NCI-H748 (cell line): ENCODE results near the gene SIX4.

Experiments
- DNase-seq: peaks from one replicate; lab custom pipeline; 2025; ENCODE audit not compliant: unreplicated experiment; lab: John Stamatoyannopoulos, UW

SIX4 gene

DNA sequence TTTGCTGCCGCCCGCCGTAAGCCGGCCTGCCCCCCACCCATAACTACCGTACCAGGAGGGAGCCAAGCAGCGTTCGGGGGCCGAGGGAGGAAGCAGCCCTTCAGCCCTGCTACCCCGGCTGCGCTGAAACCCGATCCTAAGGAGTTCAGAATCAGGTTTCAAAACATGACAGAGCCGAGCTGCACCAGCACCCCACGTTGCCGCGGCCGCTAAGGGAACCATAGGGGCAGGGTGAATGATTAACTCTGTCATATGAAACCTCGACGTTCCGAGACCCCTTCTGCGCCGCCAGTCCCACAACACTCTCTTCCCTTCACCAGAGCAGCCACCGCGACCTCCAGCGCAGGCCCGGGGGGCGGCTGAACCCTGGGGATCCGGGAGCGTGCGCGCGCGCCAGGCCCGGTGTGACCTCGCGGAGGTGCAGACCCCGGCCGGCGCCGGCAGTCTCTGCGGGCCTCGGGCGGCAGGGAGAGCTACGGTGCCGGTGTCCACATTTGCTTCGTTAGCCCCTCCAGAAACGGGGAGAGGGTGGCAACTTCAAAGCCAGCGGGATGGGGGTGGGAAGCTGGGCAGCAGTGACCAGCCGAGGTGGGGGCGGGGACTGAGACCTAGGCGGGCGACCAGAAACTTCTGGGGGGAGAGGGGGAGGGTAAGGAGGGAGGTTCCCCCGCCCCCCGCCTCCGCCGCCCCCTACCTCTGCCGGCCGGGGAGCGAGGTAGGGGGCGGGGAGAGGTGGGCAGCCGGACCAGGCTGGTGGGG is 1.6 kb downstream of the SIX4 start:
- DNase-seq = peak; percentile 88

DNA sequence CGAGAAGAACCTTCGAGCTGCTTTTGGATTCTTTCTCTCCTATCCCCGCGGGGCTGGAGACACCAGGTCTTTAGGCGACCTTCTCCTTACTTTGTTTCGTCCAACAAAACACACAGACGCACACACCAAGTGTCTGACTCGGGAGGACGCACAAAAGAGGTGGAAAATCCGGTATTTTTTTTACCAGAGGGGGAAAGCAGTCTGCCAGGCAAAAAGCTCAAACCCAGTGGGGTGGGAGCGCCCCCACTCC is 2.1 kb downstream of the SIX4 start:
- DNase-seq = peak; percentile 68

DNA sequence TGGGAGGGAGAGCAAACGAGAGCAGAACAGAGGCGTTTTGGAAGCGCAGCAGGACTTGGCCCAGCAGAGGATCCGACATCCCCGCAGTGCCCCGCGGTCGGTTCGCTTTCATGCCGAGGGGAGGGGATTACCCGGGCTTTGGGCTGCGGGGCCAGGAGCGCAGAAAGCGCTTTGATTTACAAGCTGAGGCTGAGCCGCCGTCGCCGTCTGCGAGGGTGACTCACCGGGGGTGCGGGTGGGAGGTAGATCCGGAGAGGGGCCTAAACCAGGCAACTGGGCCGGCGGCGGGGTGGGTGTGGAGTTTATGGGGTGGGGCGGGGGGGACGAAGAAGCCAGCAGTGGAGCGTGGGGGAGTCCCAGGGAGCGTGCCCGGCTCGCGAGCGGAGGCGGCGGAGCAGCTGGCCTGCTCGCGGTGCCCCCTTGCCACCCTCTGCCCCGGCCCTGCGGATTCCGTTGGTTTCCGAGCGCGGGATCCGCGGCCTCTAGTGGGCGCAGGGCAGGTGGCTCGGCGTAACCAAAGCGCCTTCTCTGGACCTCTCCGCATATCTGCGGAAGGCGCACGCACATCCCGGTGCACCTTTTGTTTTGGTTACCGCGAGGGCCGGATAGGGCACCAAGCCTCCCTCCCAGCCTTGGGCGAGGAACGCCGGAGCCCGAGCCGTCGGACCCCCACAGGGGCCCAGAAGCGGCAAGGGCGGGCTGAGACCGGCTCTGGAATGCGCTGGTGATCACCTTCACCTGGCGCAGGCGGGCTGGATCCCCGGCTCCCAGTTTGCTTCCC is 2.6 kb downstream of the SIX4 start:
- peak; percentile 67 for DNase-seq

DNA sequence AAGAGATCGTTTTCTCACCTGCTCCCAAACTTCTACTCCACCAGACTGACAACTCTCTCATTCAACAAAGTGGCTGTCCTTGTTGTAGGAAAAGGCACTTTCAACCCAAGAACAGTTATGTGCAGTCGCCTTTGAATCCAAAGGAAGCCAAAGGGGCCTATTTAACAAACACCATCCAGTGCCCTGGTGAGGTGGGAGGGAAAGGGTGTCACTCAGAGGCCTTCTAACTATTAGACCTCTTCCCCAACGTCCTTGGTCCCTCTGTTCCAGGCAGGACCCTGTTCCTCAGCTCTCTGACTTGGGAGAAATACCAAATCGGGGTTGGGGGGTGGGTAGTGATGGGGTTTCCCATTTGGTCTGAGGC is 3.2 kb downstream of the SIX4 start:
- peak; percentile 25 for DNase-seq

DNA sequence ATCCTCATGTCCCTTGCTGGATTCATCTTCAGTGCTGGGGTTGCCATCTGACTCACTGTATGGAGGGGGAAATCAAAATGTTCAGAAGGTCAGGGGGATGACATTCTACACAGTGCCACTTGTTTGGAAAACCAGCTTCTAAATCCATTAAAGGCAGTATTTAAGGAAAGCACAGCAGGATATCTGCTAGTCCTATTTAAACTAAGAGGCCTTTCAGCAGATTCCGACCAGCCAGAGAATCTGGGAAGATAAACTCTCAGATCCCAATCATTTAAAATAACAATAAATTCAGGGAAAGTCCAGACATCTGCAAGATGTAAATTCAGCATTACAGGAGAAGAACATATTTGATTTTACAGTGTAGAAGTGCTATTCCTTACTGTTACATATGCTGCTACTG is 3.8 kb downstream of the SIX4 start:
- no peak for DNase-seq

DNA sequence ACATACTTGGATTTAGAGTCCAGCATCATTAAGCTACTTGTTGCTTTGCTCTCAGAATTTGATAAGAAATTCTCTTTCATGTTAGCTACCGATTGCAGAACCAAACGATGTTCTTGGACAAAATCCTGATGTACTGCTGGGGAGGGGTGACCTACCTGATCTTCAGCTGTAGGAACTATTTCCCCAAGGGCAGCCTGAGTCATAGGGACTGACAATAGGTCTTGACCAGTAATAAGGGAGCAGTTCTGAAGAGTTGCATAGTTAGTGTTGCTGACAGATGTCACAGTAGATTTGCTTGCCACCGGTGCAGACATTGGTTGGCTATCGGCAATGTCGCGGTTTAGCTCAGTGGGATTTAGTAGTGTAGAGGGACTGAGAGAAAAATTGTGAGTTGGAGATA is 10.6 kb downstream of the SIX4 start:
- DNase-seq = no peak

DNA sequence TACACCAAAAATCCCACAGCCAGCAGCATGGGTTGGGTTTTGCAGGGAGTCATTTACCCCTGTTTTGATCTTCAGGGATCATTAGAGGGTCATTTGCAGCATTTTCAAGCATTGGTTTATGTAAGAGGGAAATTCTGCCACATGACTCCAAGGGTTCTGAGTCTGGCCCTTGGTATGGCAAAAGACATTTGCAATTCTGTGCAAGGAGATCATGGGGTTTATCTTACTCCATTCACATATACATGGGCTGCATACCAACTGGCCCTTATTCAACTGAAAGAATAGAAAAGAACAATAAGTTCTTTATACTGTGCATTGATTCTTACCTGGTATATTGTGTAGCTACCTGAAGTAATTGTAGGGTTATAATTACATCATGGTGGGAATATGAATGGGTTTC is 13.7 kb downstream of the SIX4 start:
- DNase-seq = no peak

DNA sequence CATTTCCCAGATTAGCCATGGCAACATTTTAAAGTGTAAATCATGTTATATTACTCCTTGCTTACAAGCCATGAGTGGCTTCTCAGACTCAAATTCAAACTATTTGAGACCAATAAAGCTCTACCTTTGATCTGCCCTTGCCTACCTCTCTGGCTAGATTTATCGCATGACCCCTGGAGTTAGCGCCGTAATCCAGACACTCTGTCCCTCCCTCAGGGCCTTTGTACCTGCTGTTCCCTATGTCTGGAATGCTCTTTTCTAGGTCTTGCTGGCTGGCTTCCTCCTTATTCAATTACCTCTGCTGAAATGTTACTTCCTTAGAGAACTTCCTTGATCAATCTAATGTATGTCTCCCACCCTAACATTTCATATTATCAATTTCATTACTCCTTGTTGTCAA is 16.3 kb downstream of the SIX4 start:
- DNase-seq = no peak

DNA sequence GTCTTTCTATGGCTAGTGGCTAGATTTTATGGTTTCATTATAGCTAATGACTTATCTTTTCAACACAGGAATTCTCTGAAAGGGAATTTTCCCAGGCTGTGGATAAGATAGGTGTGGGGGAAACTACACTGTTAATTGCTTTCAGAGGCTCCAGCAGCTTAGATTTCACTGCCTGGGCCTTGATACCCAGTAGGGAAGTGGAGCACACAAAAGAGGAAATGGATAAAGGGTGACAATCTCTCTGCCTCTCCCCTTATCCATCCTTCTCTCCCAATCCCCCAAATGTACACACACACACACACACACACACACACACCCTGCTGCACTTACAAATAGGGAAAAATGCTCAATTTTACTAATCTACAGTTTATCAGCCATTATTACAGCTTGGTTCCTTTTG is 19.1 kb downstream of the SIX4 start:
- no peak for DNase-seq

DNA sequence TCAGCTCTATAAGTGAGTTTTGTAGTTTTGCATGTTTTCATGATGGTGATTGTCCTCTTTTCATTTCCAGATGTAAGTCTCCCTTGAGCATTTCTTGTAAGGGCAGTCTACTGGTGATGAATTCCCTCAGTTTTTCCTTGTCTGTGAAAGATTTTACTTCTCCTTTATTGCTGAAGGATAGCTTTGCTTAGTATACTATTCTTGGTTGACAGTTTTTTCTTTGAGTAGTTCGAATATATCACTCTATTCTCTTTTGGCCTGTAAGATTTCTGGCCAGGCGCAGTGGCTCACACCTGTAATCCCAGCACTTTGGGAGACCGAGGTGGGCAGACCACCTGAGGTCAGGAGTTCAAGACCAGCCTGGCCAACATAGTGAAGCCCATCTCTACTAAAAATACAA is 23.6 kb downstream of the SIX4 start:
- DNase-seq = no peak

DNA sequence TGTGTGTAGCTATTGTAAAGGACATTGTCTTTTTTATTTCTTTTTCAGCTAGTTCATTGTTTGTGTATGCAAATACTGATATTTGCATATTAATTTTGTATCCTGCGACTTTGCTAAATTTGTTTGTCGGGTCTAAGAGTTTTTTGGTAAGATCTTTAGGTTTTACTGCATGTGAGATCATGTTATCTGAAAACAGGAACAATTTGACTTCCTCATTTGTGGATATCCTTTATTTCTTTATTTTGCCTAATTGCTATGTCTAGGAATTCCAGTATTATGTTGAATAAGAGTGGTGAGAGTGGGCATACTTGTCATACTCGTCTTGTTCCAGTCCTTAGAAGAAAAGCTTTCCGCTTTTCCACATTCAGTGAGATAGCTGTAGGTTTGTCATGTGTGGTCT is 28.8 kb downstream of the SIX4 start:
- DNase-seq = no peak

DNA sequence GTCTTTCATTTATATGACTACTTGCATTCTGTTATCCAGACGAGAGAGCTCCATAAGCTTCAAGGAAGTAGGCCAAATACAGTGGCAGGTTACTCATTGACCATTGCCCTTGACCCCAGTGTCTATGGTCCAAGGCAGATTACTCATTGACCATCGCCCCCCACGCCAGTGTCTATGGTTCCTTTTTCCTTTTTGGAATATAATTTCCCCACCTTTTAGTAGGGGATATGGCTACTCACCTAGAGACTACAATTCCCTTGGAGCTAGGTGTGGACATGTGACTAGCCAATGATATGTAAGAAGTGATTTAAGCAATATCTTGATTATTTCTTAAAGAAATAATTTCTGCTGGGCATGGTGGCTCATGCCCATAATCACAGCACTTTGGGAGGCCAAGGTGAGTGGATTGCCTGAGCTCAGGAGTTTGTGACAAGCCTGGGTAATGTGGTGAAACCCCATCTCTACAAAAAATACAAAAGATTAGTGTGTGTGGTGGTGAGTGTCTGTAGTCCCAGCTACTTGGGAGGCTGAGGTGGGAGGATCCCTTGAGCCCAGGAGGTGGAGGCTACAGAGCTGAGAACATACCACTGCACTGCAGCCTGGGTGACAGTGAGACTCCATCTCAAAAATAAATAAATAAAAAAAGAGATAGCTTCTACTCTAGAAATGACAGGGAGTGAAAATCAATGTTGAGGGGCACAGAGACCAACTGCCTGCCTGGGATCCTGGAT is 32.6 kb downstream of the SIX4 start:
- DNase-seq = no peak

DNA sequence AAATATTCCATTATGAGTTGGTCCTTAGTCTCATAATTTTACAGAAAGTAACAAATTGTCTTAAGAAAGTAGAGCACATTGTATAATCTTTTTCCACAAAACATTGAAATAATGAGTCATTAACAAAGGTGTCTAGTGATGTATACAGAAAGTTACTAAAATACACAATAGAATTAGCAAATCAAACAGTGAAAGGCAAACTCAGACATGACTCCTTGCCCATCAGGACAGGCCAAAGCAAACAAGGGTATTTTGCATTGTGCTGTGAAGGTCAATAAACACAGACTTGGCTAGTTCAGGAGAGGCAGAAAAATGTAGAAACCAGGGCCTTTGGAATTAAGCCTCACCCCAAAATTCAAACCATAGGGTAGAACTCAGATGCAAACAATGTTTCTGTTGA is 37.3 kb downstream of the SIX4 start:
- DNase-seq = peak; percentile 63

DNA sequence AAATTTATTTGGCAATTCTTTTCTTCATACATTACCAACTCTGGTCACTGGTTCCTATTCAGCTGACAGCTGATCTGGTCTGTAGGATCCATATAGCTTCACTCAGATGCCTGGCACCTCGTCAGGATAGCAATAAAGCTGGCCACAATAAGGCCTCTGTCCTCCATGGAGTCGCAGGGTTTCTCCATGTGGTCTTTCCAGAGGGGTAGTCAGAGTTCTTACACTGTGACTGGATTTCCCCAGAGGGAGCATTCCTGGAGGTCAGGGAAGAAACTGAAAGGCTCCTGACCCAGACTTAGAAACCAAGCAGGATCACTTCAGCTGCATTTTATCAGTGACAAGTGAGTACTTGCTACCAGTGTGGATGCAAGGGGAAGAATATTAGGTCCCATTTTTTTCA is 39.9 kb downstream of the SIX4 start:
- DNase-seq = no peak

DNA sequence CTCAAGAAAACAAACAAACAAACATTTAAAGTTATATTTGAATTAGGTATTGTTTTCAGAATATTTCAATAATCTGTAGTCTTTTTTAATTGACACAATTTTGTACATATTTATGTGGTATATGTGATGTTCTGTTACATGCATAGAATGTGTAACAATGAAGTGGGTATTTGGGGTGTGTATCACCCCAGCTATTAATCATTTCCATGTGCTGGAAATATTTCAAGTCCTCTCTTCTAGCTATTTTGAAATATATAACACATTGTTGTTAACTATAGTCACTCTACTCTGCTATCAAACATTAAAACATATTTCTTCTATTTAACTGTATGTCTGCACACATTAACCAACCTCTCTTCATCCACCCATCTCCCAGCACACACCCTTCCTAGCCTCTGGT is 42.9 kb downstream of the SIX4 start:
- DNase-seq = no peak

DNA sequence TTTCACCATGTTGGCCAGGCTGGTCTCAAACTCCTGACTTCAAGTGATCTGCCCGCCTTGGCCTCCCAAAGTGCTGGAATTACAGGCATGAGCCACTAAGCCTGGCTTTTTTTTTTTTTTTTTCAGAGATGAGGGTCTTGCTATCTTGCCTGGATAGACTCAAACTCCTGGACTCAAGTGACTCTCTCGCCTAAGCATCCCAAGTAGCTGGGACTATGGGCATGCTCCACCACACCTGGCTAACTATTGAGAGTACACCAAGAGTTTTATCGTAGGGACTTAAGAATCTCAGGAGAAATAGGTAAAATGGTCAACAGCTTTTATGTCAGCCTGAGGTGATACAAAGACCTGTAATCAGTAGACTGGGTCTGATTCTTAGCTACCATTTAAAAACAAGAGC is 43.6 kb downstream of the SIX4 start:
- DNase-seq = no peak

DNA sequence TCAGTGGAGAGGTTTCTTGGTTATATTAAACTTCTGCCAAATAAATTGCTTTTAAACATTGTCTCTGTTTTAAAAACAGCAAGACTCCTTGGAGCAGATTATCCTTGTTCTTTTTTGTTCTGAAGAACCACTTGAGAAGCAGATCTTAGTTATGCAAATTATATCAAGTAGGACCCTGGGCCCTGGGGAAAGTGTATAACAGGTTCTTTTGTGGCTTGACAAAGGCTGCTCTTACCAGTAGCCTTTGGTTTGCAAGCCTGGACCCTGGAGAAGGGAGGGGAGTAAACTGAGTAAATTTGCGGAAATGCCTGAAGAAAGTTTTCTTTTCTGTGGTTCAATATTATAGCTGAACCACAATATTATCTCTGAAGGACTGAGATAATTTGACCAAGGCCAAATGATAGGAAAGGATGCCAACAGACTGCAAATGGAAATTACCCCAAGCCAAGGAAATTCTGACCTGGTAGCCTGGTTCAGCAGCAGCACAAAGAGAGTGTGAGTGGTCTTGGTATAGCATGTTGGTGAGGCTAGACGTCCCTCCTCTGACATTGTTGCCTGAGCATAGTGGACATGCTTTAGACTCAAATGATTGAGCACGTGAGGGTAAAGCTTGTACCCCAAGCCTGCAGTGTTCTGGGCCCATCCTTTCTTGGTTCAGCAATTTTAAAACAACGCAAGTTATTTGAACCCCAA is 44.4 kb downstream of the SIX4 start:
- no peak for DNase-seq

DNA sequence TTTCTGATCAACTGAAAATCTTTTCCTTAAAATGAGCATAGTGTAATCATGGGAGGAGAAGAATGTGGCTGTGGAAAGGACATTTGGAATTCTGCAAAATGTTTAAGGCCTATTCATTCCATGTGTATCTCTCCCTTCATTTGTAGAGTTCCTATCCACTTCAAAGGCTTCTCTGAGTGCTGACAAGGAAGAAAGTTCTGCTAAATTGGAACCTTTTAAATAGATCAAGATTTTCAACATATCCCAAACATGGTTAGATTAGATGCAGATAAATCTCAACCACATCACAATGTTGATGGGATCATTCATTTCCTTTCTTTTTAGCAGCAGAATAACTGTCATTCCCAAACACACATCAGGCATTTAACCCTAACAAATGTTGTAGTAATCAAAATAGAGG is 46.5 kb downstream of the SIX4 start:
- no peak for DNase-seq

DNA sequence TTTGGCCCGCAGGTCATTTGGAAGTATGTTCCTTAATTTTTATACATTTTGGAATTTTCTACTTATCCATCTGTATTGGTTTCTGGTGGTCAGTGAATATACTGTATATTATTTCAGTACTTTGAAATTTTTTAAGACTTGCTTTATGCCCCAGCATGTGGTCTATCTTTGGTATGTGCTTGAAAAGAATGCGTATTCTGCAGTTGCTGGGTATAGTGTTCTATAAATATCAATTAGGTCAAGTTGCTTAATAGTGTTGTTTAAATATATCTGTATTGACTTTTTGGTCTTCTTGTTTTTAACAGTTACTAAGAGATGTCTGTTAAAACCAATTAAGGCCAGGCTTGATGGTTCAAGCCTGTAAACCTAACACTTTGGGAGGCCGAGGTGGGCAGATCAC is 53.2 kb downstream of the SIX4 start:
- DNase-seq = no peak

DNA sequence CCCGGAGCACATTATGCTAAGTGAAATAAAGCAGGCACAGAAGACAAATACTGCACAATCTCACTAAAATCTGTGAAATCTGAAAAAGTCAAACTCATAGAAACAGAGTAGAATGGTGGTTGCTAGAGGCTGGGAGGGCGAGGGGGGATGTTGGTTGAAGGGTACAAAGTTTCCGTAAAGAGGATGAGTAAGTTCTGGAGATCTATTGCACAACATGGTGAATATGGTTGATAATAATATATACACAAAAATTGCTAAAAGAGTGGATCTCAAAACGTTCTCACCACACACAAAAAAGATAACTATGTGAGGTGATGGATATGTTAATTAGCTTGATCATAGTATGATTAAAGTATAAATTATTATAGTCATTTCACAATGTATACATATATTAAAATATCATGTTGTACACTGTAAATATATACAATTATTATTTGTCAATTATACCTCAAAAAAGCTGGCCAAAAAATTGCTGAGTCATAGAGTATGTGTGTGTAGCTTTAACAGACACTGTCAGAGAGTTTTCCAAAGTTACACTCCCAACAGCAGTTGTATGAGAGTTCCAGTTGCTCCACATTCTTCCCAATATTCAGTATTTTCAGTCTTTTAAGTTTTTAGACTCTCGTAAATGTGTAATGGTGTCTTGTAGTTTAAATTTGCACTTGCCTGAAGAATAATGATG is 55.6 kb downstream of the SIX4 start:
- no peak for DNase-seq

DNA sequence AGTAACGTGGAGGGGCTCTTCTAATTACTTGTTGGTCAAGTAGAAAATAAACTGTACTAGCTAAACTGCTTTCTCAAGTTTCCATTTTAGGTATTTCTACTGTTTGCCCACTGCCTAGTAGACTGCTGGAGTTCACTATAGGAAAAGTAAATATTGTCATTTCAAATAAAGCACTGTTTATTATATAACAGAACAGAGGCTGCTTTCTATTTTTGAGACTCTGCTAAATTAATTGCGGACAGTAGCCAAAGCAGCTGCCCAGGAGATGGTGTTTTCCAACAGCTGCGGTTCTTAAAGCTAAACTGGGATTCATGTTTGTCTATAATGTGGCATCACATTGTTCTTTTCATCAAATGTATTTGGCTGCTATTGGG is 59.0 kb downstream of the SIX4 start:
- DNase-seq = peak; percentile 93
